H1 (cell line): ENCODE data around the gene CLUH. TPM values are rescaled to one million over a fixed set of nuclear protein-coding genes. Genes with fewer than 3 reads are reported as not detected.

Source experiments
- CTCF ChIA-PET: fragments of 300-600 bp; sonication (Branson Sonifier 250); formaldehyde crosslinking; loops from one replicate; lab custom pipeline; 2021; ENCODE audit not compliant: partially characterized antibody; lab: Charles Lee
- POLR2A ChIA-PET: fragments of 300-600 bp; sonication (Branson Sonifier 250); formaldehyde crosslinking; loops from one replicate; lab custom pipeline; 2021; ENCODE audit warnings: inconsistent platforms; ENCODE audit not compliant: partially characterized antibody; lab: Charles Lee
- DNase-seq, 2 experiments: peaks; one replicate each; pipeline versions ENCODE4 v3.0.0 to v3.0.0-alpha.2; 2010 to 2022; ENCODE audit warnings: low spot score in 2 of 2, low read depth in 1 of 2, mixed read lengths in 1 of 2
- FAIRE-seq: peaks from 2 replicates; lab custom pipeline; 2011; peaks lifted over from hg19 to GRCh38; lab: Jason Lieb, UNC
- H2AFZ ChIP-seq: 2 replicates; pipeline ENCODE4 v1.8.1; 2012; ENCODE audit warnings: low read length, inconsistent platforms
- H2AK5ac ChIP-seq: 2 replicates; pipeline ENCODE4 v1.6.1; 2013; ENCODE audit warnings: low read depth, low read length
- H2BK120ac ChIP-seq: replicated peaks from 2 replicates; pipeline ENCODE3; 2013; ENCODE audit warnings: low read depth, low read length, inconsistent platforms
- H2BK12ac ChIP-seq: 2 replicates; pipeline ENCODE4 v1.6.1; 2013; ENCODE audit warnings: low read depth, low read length
- H2BK15ac ChIP-seq: 2 replicates; pipeline ENCODE4 v1.6.1; 2013; ENCODE audit warnings: low read length
- H2BK20ac ChIP-seq: 2 replicates; pipeline ENCODE4 v1.6.1; 2013; ENCODE audit warnings: low read length
- H2BK5ac ChIP-seq: 2 replicates; pipeline ENCODE4 v1.6.1; 2013; ENCODE audit warnings: low read depth, low read length
- H3K14ac ChIP-seq: 2 replicates; pipeline ENCODE4 v1.6.1; 2013; ENCODE audit warnings: inconsistent platforms; ENCODE audit not compliant: insufficient read length
- H3K18ac ChIP-seq: 2 replicates; pipeline ENCODE4 v1.6.1; 2013; ENCODE audit warnings: low read length; ENCODE audit errors: extremely low read depth
- H3K23ac ChIP-seq: 2 replicates; pipeline ENCODE4 v1.6.1; 2013; ENCODE audit warnings: inconsistent platforms; ENCODE audit not compliant: insufficient read length
- H3K23me2 ChIP-seq: 2 replicates; pipeline ENCODE4 v1.6.1; 2013; ENCODE audit warnings: low read depth, low read length
- H3K27ac ChIP-seq: 2 replicates; pipeline ENCODE4 v1.6.1; 2011; ENCODE audit warnings: low read depth, low read length, inconsistent platforms
- H3K27me3 ChIP-seq, 4 experiments: replicated peaks in 1 of 4; 1 replicate in 1 of 4; 2 replicates in 3 of 4; pipeline versions ENCODE4 v1.6.1 to v1.8.1; 2011 to 2013; ENCODE audit warnings: low read length in 3 of 4, mild to moderate bottlenecking in 3 of 4, inconsistent platforms in 2 of 4, mixed read lengths in 2 of 4, moderate library complexity in 1 of 4; ENCODE audit not compliant: control insufficient read depth in 3 of 4, insufficient read depth in 3 of 4; ENCODE audit errors: extremely low read depth in 1 of 4
- H3K36me3 ChIP-seq, 4 experiments: 2 replicates each; pipeline versions ENCODE4 v1.6.1 to v1.8.1; 2011 to 2013; ENCODE audit warnings: mild to moderate bottlenecking in 4 of 4, low read length in 3 of 4, moderate library complexity in 2 of 4, control low read depth in 1 of 4, inconsistent platforms in 1 of 4; ENCODE audit not compliant: insufficient read depth in 4 of 4, control insufficient read depth in 2 of 4
- H3K4ac ChIP-seq: replicated peaks from 2 replicates; pipeline ENCODE3; 2013; ENCODE audit warnings: low read length, low read depth, mixed read lengths, inconsistent platforms; ENCODE audit not compliant: insufficient read length
- H3K4me1 ChIP-seq, 4 experiments: replicated peaks in 1 of 4; 1 replicate in 1 of 4; 2 replicates in 3 of 4; pipeline versions ENCODE4 v1.6.1 to v1.8.1; 2011 to 2013; ENCODE audit warnings: low read length in 3 of 4, inconsistent platforms in 2 of 4, mixed read lengths in 1 of 4; ENCODE audit not compliant: insufficient read depth in 4 of 4, control insufficient read depth in 3 of 4
- H3K4me2 ChIP-seq, 2 experiments: 2 replicates each; pipeline versions ENCODE4 v1.6.1 to v1.8.1; 2011 to 2013; ENCODE audit warnings: low read depth in 2 of 2, low read length in 2 of 2, control low read depth in 1 of 2, inconsistent platforms in 1 of 2, mild to moderate bottlenecking in 1 of 2; ENCODE audit not compliant: insufficient read depth in 1 of 2
- H3K4me3 ChIP-seq, 4 experiments: fragments of 200-600, 300-600 bp in 1 of 4; sonication (generic), shearing (Covaris generic), sonication (Bioruptor Twin) in 1 of 4; 2 replicates each; pipeline versions ENCODE4 v1.5.1 to v1.8.1; 2011 to 2016; ENCODE audit warnings: low read length in 4 of 4, low read depth in 3 of 4, control low read depth in 2 of 4, inconsistent platforms in 2 of 4, mild to moderate bottlenecking in 2 of 4, mixed read lengths in 1 of 4, moderate library complexity in 1 of 4; ENCODE audit not compliant: insufficient read depth in 2 of 4; ENCODE audit errors: extremely low read depth in 1 of 4
- H3K56ac ChIP-seq: replicated peaks from 2 replicates; pipeline ENCODE3; 2013; ENCODE audit warnings: low read depth, mild to moderate bottlenecking, mixed read lengths, low read length, inconsistent platforms; ENCODE audit not compliant: insufficient read length
- H3K79me1 ChIP-seq: 2 replicates; pipeline ENCODE4 v1.6.1; 2013; ENCODE audit warnings: low read depth, low read length, control low read depth
- H3K79me2 ChIP-seq, 2 experiments: 2 replicates each; pipeline versions ENCODE4 v1.6.1 to v1.8.1; 2012 to 2013; ENCODE audit warnings: low read length in 2 of 2, mild to moderate bottlenecking in 2 of 2, inconsistent platforms in 1 of 2; ENCODE audit not compliant: insufficient read depth in 2 of 2, control insufficient read depth in 1 of 2
- H3K9ac ChIP-seq, 4 experiments: replicated peaks in 1 of 4; 1 replicate in 1 of 4; 2 replicates in 3 of 4; pipeline versions ENCODE4 v1.6.1 to v1.8.1; 2011 to 2013; ENCODE audit warnings: low read depth in 3 of 4, low read length in 3 of 4, control low read depth in 2 of 4, mild to moderate bottlenecking in 2 of 4, moderate library complexity in 2 of 4, inconsistent platforms in 1 of 4; ENCODE audit errors: extremely low read depth in 1 of 4
- H3K9me3 ChIP-seq, 2 experiments: 2 replicates each; pipeline versions ENCODE4 v1.6.1 to v1.8.1; 2012 to 2013; ENCODE audit warnings: mild to moderate bottlenecking in 2 of 2, moderate library complexity in 2 of 2, control low read depth in 1 of 2, inconsistent platforms in 1 of 2, low read depth in 1 of 2, low read length in 1 of 2, mixed read lengths in 1 of 2; ENCODE audit not compliant: insufficient read depth in 2 of 2
- H4K20me1 ChIP-seq, 2 experiments: replicated peaks in 1 of 2; 2 replicates each; pipeline versions ENCODE3 to v1.8.1; 2011 to 2013; ENCODE audit warnings: inconsistent platforms in 2 of 2, low read length in 2 of 2, mild to moderate bottlenecking in 1 of 2; ENCODE audit not compliant: insufficient read depth in 2 of 2, control insufficient read depth in 1 of 2
- H4K5ac ChIP-seq: 2 replicates; pipeline ENCODE4 v1.6.1; 2013; ENCODE audit warnings: low read length, low read depth, mixed read lengths, inconsistent platforms; ENCODE audit not compliant: insufficient read length
- H4K8ac ChIP-seq: 2 replicates; pipeline ENCODE4 v1.8.0; 2013; ENCODE audit warnings: mild to moderate bottlenecking, moderate library complexity, low read length, inconsistent platforms; ENCODE audit not compliant: insufficient read depth; ENCODE audit errors: extremely low read depth
- H4K91ac ChIP-seq: replicated peaks from 2 replicates; pipeline ENCODE3; 2013; ENCODE audit warnings: low read length, mixed read lengths, inconsistent platforms; ENCODE audit not compliant: insufficient read length
- BCL11A ChIP-seq, 2 experiments: IDR thresholded peaks; one replicate each; pipeline ENCODE4 v1.6.1; 2011; ENCODE audit warnings: low read depth in 2 of 2, low read length in 2 of 2, mild to moderate bottlenecking in 2 of 2
- HDAC6 ChIP-seq: IDR thresholded peaks from one replicate; pipeline ENCODE4 v1.7.1; 2012; ENCODE audit warnings: low read depth, mild to moderate bottlenecking, inconsistent platforms, low read length, moderate library complexity
- RNF2 ChIP-seq: fragments of 200-900, 300-1000 bp; sonication (generic); IDR thresholded peaks from 2 replicates; pipeline ENCODE4 v1.7.1; 2016; ENCODE audit warnings: borderline replicate concordance, low read depth, mild to moderate bottlenecking, antibody characterized with exemption, low read length; ENCODE audit not compliant: poor library complexity, severe bottlenecking; ENCODE audit errors: missing control alignments
- SUZ12 ChIP-seq: fragments of 200-600 bp; sonication (generic); IDR thresholded peaks from 2 replicates; pipeline ENCODE4 v1.6.1; 2012; ENCODE audit warnings: mild to moderate bottlenecking, inconsistent platforms, low read length, moderate library complexity, mixed read lengths
- TAF1 ChIP-seq: IDR thresholded peaks from 2 replicates; pipeline ENCODE4 v1.6.1; 2011; ENCODE audit warnings: mild to moderate bottlenecking, low read depth, low read length
- WGBS, 2 experiments: shearing (Covaris generic) in 1 of 2; methylation state at CpG; one replicate each; pipeline versions ENCODE4 v1.1.6 to v1.1.7; 2013 to 2015; ENCODE audit warnings: low lambda C conversion rate in 2 of 2, mixed read lengths in 2 of 2, inconsistent platforms in 1 of 2, low coverage in 1 of 2, missing lambda C conversion rate in 1 of 2; ENCODE audit not compliant: insufficient replicate concordance in 2 of 2, insufficient coverage in 1 of 2, insufficient read length in 1 of 2; ENCODE audit errors: extremely low coverage in 1 of 2, missing lambda C conversion rate in 1 of 2; 5-methylcytosine and 5-hydroxymethylcytosine counted together
- polyA plus RNA-seq, 7 experiments: library from polyadenylated mRNA; depleted of rRNA in 3 of 7; stranded (reverse) in 5 of 7; unstranded in 2 of 7; fragments of >200 nt in 5 of 7; fragments of 200-250 nt in 2 of 7; gene quantifications; 1 replicate in 5 of 7; 2 replicates in 1 of 7; 4 replicates in 1 of 7; pipeline versions ENCODE4 v1.2.1 to v1.2.3, GENCODE V29; 2011 to 2013; ENCODE audit warnings: missing spikeins in 2 of 7, mixed read lengths in 2 of 7
- total RNA-seq: library from RNA; stranded (reverse); fragmentation: NEBNext Ultra II Directional; extraction: Animal tissue kit (Norgen Biotek cat#: 25700); gene quantifications from 2 replicates; pipeline ENCODE4 v1.2.1, GENCODE V29; 2021

Gene CLUH
- total and polyA plus RNA-seq, 2 of the 8 experiments (the other 6 are each of a cell fraction or from before 2014, with no cell fraction given): 33.6 to 98.6 TPM

- no peak overlapping the region for H3K4ac ChIP-seq
- no peak overlapping the region for H3K56ac ChIP-seq
- H2BK20ac ChIP-seq: no peak overlapping the region
- no peak overlapping the region for H3K23ac ChIP-seq
- H3K79me2 ChIP-seq: peaks cover 0 to 12% of the 10 kb centered on the region in 2 experiments; a peak in 2 of 4 replicates
- H3K9ac ChIP-seq: no peak overlapping the region
- H3K14ac ChIP-seq: no peak overlapping the region
- no peak overlapping the region for H4K8ac ChIP-seq
- POLR2A ChIA-PET: interaction anchor here (1.0 to 2.0 kb wide), 3 partner anchors 9 to 15 kb away, joined by 3 to 6 read pairs (median 3); no protein-coding TSS in a partner anchor
- H2BK15ac ChIP-seq: no peak overlapping the region
- H3K18ac ChIP-seq: no peak overlapping the region
- H4K91ac ChIP-seq: no peak overlapping the region
- no peak overlapping the region for H3K4me2 ChIP-seq
- no peak overlapping the region for H3K27ac ChIP-seq
- H2AK5ac ChIP-seq: no peak overlapping the region
- no peak overlapping the region for H2BK12ac ChIP-seq
- TF ChIP-seq SUZ12 (no peak), TAF1 (no peak), HDAC6 (no peak), RNF2 (no peak), BCL11A (IDR thresholded peaks at IDR 0.05; ENCODE audit: low read depth in 2 of 2, low read length in 2 of 2) (no peak)
- no peaks in the 10 kb centered on the region for H3K23me2 ChIP-seq
- no peak overlapping the region for H3K4me3 ChIP-seq
- no peaks in the 10 kb centered on the region for H3K9me3 ChIP-seq
- no peaks in the 10 kb centered on the region for H3K4me1 ChIP-seq
- no peaks in the 10 kb centered on the region for H3K79me1 ChIP-seq
- CTCF ChIA-PET: interaction anchor here (1.0 kb wide), 1 partner anchor 9 kb away, joined by 3 read pairs; no protein-coding TSS in a partner anchor
- no peak overlapping the region for H2BK120ac ChIP-seq
- DNase-seq (no peak), FAIRE-seq (no peak)
- H2AFZ ChIP-seq: no peak overlapping the region
- H4K5ac ChIP-seq: no peak overlapping the region
- H3K27me3 ChIP-seq: no peaks in the 10 kb centered on the region
- no peak overlapping the region for H2BK5ac ChIP-seq
- peaks cover 0 to 2% of the 10 kb centered on the region in 2 experiments for H4K20me1 ChIP-seq
- H3K36me3 ChIP-seq: peaks cover 0 to 4% (median 3%) of the 10 kb centered on the region in 4 experiments; a peak in 4 of 8 replicates
- WGBS, 2 experiments: 94% methylated on average over 6 of the region's 6 CpGs; no CpG with 5 or more reads in 1 of the 2 experiments
Measured at GRCh38 chr17:2647957-2648356, 63.6 kb downstream of the CLUH start.
